ENCODE data around the gene RPL7A.
A peak's percentile ranks its signal among the peaks of the same experiment; 100 is the strongest.

The RPL7A gene

GRCh38 chr9:133348718-133349573 lies 928 bp downstream of the RPL7A start:
- DNase-seq, result no peak

GRCh38 chr9:133349965-133350616 lies 2.1 kb downstream of the RPL7A start:
- no peak for DNase-seq

- no peak for DNase-seq
Measured at GRCh38 chr9:133351526-133351907, 3.5 kb downstream of the RPL7A start.

- DNase-seq, result no peak
Measured at GRCh38 chr9:133351908-133352634, 4.1 kb downstream of the RPL7A start.

- no peak for DNase-seq
Measured at GRCh38 chr9:133352635-133353340, 4.8 kb downstream of the RPL7A start.

- no peak for DNase-seq
Measured at GRCh38 chr9:133353548-133353947, 5.5 kb downstream of the RPL7A start.

- no peak for DNase-seq
Measured at GRCh38 chr9:133354766-133355165, 6.7 kb downstream of the RPL7A start.

- no peak for DNase-seq
Measured at GRCh38 chr9:133355881-133356357, 7.9 kb downstream of the RPL7A start.

GRCh38 chr9:133356391-133357091 lies 8.5 kb downstream of the RPL7A start, which contains the start of the genes SURF1 and SURF2:
TSS of gene SURF1 (minus strand) at chr9:133356487. CDS start at chr9:133356453, 34 bp downstream.
TSS of gene SURF2 (plus strand) at chr9:133356550. CDS start at chr9:133356593, 43 bp downstream.
- DNase-seq, result peak; percentile 87

- DNase-seq, result no peak
Measured at GRCh38 chr9:133357656-133358055, 9.6 kb downstream of the RPL7A start.

- no peak for DNase-seq
Measured at GRCh38 chr9:133359399-133360175, 11.6 kb downstream of the RPL7A start.

GRCh38 chr9:133360400-133361393 lies 12.7 kb downstream of the RPL7A start:
- no peak for DNase-seq

GRCh38 chr9:133361507-133362092 lies 13.6 kb downstream of the RPL7A start:
- DNase-seq, result no peak

GRCh38 chr9:133362359-133363044 lies 14.5 kb downstream of the RPL7A start:
- no peak for DNase-seq

GRCh38 chr9:133366435-133366834 lies 18.4 kb downstream of the RPL7A start:
- no peak for DNase-seq

GRCh38 chr9:133367221-133367620 lies 19.2 kb downstream of the RPL7A start:
- DNase-seq, result no peak

GRCh38 chr9:133367778-133368177 lies 19.8 kb downstream of the RPL7A start:
- DNase-seq, result no peak

- no peak for DNase-seq
Measured at GRCh38 chr9:133368249-133368881, 20.3 kb downstream of the RPL7A start.
